HCT116 (cell line): ENCODE data around the gene SLC5A2. TPM values are rescaled to one million over a fixed set of nuclear protein-coding genes. Genes with fewer than 3 reads are reported as not detected.

Experiments
- ATAC-seq: fragments of 200-7000 bp; cut with Tn5 transposase; 2 replicates; pipeline ENCODE4 v1.9.1; 2020; ENCODE audit warnings: mild to moderate bottlenecking, moderate library complexity
- BruUV-seq: library from RNA; stranded (reverse); fragments of 400-500 nt; replicated peaks from 2 replicates; lab custom pipeline; 2021; lab: Mats Ljungman, UMichigan
- CTCF ChIA-PET: fragments of 300-600 bp; sonication (Branson Sonifier 250); formaldehyde crosslinking; loops from one replicate; lab custom pipeline; 2021; ENCODE audit warnings: antibody characterized with exemption; lab: Charles Lee
- POLR2A ChIA-PET: fragments of 300-600, 350-600 bp; sonication (Branson Sonifier 250); formaldehyde crosslinking; loops from one replicate; lab custom pipeline; 2021; ENCODE audit warnings: antibody characterized with exemption; lab: Charles Lee
- RAD21 ChIA-PET, 2 experiments: fragments of 300-600 bp; sonication (Branson Sonifier 250); formaldehyde crosslinking; loops; one replicate each; lab custom pipeline; 2023; ENCODE audit warnings: low total read pairs in 2 of 2; ENCODE audit not compliant: uncharacterized antibody in 2 of 2, unreplicated experiment in 2 of 2, low non-redundant PET in 1 of 2; lab: Charles Lee
- DNase-seq: peaks from one replicate; pipeline ENCODE4 v3.0.0-alpha.2; 2010; ENCODE audit warnings: low read depth, low spot score
- H2AFZ ChIP-seq: fragments of 200-600 bp; shearing (Covaris generic), sonication (generic); 2 replicates; pipeline ENCODE4 v1.6.1; 2017; ENCODE audit warnings: low read depth, mixed run types, mixed read lengths, antibody characterized with exemption, low read length; ENCODE audit not compliant: poor library complexity, severe bottlenecking
- H3K27ac ChIP-seq: 2 replicates; pipeline ENCODE4 v1.5.1; 2012; ENCODE audit warnings: low read depth, low read length
- H3K27me3 ChIP-seq: fragments of 200-600 bp; sonication (generic); 2 replicates; pipeline ENCODE4 v1.6.1; 2016; ENCODE audit warnings: mixed run types, low read length, mixed read lengths; ENCODE audit not compliant: insufficient read depth
- H3K36me3 ChIP-seq, 2 experiments: fragments of 200-500 bp in 1 of 2; fragments of 200-600 bp in 1 of 2; sonication (Bioruptor generic) in 1 of 2; sonication (generic) in 1 of 2; 2 replicates each; pipeline versions ENCODE4 v1.5.1 to v1.6.1; 2014 to 2016; ENCODE audit warnings: low read length in 2 of 2, inconsistent platforms in 1 of 2, mixed read lengths in 1 of 2, mixed run types in 1 of 2; ENCODE audit not compliant: insufficient read depth in 2 of 2, control insufficient read depth in 1 of 2
- H3K4me1 ChIP-seq, 2 experiments: fragments of 200-600 bp in 1 of 2; sonication (generic) in 1 of 2; 2 replicates each; pipeline versions ENCODE4 v1.5.1 to v1.6.1; 2012 to 2017; ENCODE audit warnings: low read length in 2 of 2, inconsistent platforms in 1 of 2, mild to moderate bottlenecking in 1 of 2, mixed read lengths in 1 of 2, mixed run types in 1 of 2, moderate library complexity in 1 of 2; ENCODE audit not compliant: insufficient read depth in 2 of 2, control insufficient read depth in 1 of 2
- H3K4me2 ChIP-seq: fragments of 200-600 bp; sonication (generic); 2 replicates; pipeline ENCODE4 v1.6.1; 2017; ENCODE audit warnings: mixed run types, low read length, mixed read lengths
- H3K4me3 ChIP-seq, 2 experiments: fragments of 200-600 bp in 1 of 2; sonication (generic) in 1 of 2; replicated peaks in 1 of 2; 2 replicates each; pipeline ENCODE4 v1.5.1; 2011 to 2016; ENCODE audit warnings: low read length in 2 of 2, control low read depth in 1 of 2, low read depth in 1 of 2, mild to moderate bottlenecking in 1 of 2, mixed read lengths in 1 of 2, mixed run types in 1 of 2
- H3K79me2 ChIP-seq: fragments of 200-600 bp; sonication (generic); 2 replicates; pipeline ENCODE4 v1.6.1; 2017; ENCODE audit warnings: mild to moderate bottlenecking, mixed run types, low read length, moderate library complexity, mixed read lengths; ENCODE audit not compliant: insufficient read depth
- H3K9ac ChIP-seq: fragments of 200-600 bp; sonication (generic); 2 replicates; pipeline ENCODE4 v1.6.1; 2016; ENCODE audit warnings: low read length, mixed read lengths
- H3K9me2 ChIP-seq: fragments of 200-600 bp; sonication (generic), shearing (Covaris generic); 2 replicates; pipeline ENCODE4 v1.6.1; 2017; ENCODE audit warnings: mixed run types, mild to moderate bottlenecking, moderate library complexity; ENCODE audit not compliant: insufficient read depth
- H3K9me3 ChIP-seq, 2 experiments: fragments of 200-500 bp in 1 of 2; fragments of 200-600 bp in 1 of 2; sonication (Bioruptor generic) in 1 of 2; sonication (generic) in 1 of 2; 2 replicates each; pipeline ENCODE4 v1.6.1; 2014 to 2017; ENCODE audit warnings: low read length in 2 of 2, mixed read lengths in 2 of 2, inconsistent platforms in 1 of 2, low read depth in 1 of 2, mild to moderate bottlenecking in 1 of 2, mixed run types in 1 of 2, moderate library complexity in 1 of 2; ENCODE audit not compliant: control insufficient read depth in 1 of 2, insufficient read depth in 1 of 2
- H4K20me1 ChIP-seq: fragments of 200-600 bp; sonication (generic), shearing (Covaris generic); 2 replicates; pipeline ENCODE4 v1.6.1; 2017; ENCODE audit warnings: mixed run types, mild to moderate bottlenecking, moderate library complexity; ENCODE audit not compliant: insufficient read depth
- ATF3 ChIP-seq: IDR thresholded peaks from 2 replicates; pipeline ENCODE4 v1.6.1; 2012
- CBX3 ChIP-seq: IDR thresholded peaks from 2 replicates; pipeline ENCODE4 v1.6.1; 2012; ENCODE audit warnings: low read depth
- EGR1 ChIP-seq: IDR thresholded peaks from 2 replicates; pipeline ENCODE4 v1.6.1; 2012; ENCODE audit warnings: low read depth
- RAD21 ChIP-seq: IDR thresholded peaks from 2 replicates; pipeline ENCODE4 v1.6.1; 2012; ENCODE audit warnings: low read depth, mild to moderate bottlenecking
- SRF ChIP-seq: IDR thresholded peaks from 2 replicates; pipeline ENCODE4 v1.6.1; 2012; ENCODE audit warnings: low read depth
- ZNF274 ChIP-seq: fragments of 200-500 bp; sonication (Bioruptor generic); IDR thresholded peaks from 2 replicates; pipeline ENCODE4 v1.6.1; 2014; ENCODE audit warnings: mild to moderate bottlenecking, low read depth, low read length, inconsistent platforms
- intact Hi-C: fragments of 100-400 bp; cut with micrococcal nuclease; formaldehyde crosslinking; loops from 2 replicates; pipeline ENCODE4 v1.10.0; 2022
- total RNA-seq: library from RNA; stranded (reverse); gene quantifications from one replicate; pipeline ENCODE4 v1.2.1, GENCODE V29; 2021; ENCODE audit not compliant: unreplicated experiment

Gene SLC5A2
- total RNA-seq, 1 experiment from 2014 or later = 0.10 TPM

GRCh38 chr16:31496670-31497069 lies 13.7 kb downstream of the SLC5A2 start:
- Histone ChIP-seq H3K27ac (no peak overlapping the region), H4K20me1 (no peaks in the 10 kb centered on the region)
- DNase-seq = no peak
- BruUV-seq = no TSS peak
- TF ChIP-seq ZNF274 (no peak), ATF3 (no peak), EGR1 (no peak), SRF (no peak)
- TF ChIP-seq, all 23 proteins: peak for 0
- intact Hi-C loops = no loop called here
- Histone ChIP-seq H3K4me3 (no peak overlapping the region), H3K4me2 (no peak overlapping the region), H3K27me3 (no peaks in the 10 kb centered on the region), H3K9me3 (no peaks in the 10 kb centered on the region), H3K4me1 (no peaks in the 10 kb centered on the region), H2AFZ (no peak overlapping the region), H3K9me2 (no peaks in the 10 kb centered on the region), H3K79me2 (no peaks in the 10 kb centered on the region), H3K9ac (no peak overlapping the region), H3K36me3 (peaks cover 5 to 10% of the 10 kb centered on the region in 2 experiments; a peak in 3 of 4 replicates)
- ChIA-PET POLR2A (no interaction called here), CTCF (no interaction called here), RAD21 (no interaction called here)
- ATAC-seq = no peak

- Histone ChIP-seq H3K4me3 (no peak overlapping the region), H3K4me1 (no peaks in the 10 kb centered on the region), H3K4me2 (no peak overlapping the region), H3K79me2 (no peaks in the 10 kb centered on the region), H3K36me3 (peaks cover 5% of the 10 kb centered on the region in 2 experiments; a peak in 3 of 4 replicates), H3K27me3 (no peaks in the 10 kb centered on the region), H3K27ac (no peak overlapping the region), H2AFZ (no peak overlapping the region), H3K9me2 (no peaks in the 10 kb centered on the region), H3K9me3 (no peaks in the 10 kb centered on the region), H4K20me1 (no peaks in the 10 kb centered on the region), H3K9ac (no peak overlapping the region)
- ATAC-seq (no peak), DNase-seq (no peak)
- intact Hi-C loops = no loop called here
- POLR2A ChIA-PET = no interaction called here
- RAD21 ChIA-PET = no interaction called here
- TF ChIP-seq CBX3 (no peak), RAD21 (no peak), SRF (no peak)
- CTCF ChIA-PET = interaction anchor here (0.8 kb wide), 1 partner anchor 25 kb away, joined by 3 read pairs; no protein-coding TSS in a partner anchor
- BruUV-seq = no TSS peak
Measured at GRCh38 chr16:31498493-31498892, 15.6 kb downstream of the SLC5A2 start.
